ENCODE results near the gene ABCA6.

ABCA6 gene

GRCh38 chr17:69090365-69090764 lies 51.3 kb downstream of the ABCA6 start:
- Histone ChIP-seq H3K27me3 (ENCODE audit: control insufficient read depth, low read length) (peaks cover 13% of the 10 kb centered on the region), H3K79me2 (ENCODE audit: control insufficient read depth, low read length) (no peaks in the 10 kb centered on the region), H3K4me2 (ENCODE audit: low read length) (no peak overlapping the region), H3F3A (ENCODE audit: control insufficient read depth, insufficient read depth) (no peaks in the 10 kb centered on the region), H4K20me1 (ENCODE audit: control insufficient read depth, insufficient read depth, low read depth, low read length) (no peaks in the 10 kb centered on the region), H3K4me1 (ENCODE audit: control insufficient read depth, low read length) (no peaks in the 10 kb centered on the region), H3K36me3 (ENCODE audit: control insufficient read depth, low read length) (no peaks in the 10 kb centered on the region), H3K9me3 (ENCODE audit: control insufficient read depth, insufficient read depth, low read length) (no peaks in the 10 kb centered on the region), H3K4me3 (ENCODE audit: low read length) (no peak overlapping the region), H3K27ac (ENCODE audit: low read depth, low read length) (no peak overlapping the region), H3K9me2 (replicated peaks; ENCODE audit: control insufficient read depth, low read length) (no peaks in the 10 kb centered on the region)
- no peak for TF ChIP-seq EZH2phosphoT487 (IDR thresholded peaks at IDR 0.05; ENCODE audit: borderline replicate concordance, low read length)
- TF ChIP-seq CTCF (IDR thresholded peaks at IDR 0.05; ENCODE audit: low read depth, low read length, poor library complexity, severe bottlenecking) = no peak

- no peaks in the 10 kb centered on the region for H3K9me2 ChIP-seq (replicated peaks; ENCODE audit: control insufficient read depth, low read length)
- H3K79me2 ChIP-seq (ENCODE audit: control insufficient read depth, low read length) = no peaks in the 10 kb centered on the region
- no peaks in the 10 kb centered on the region for H3K36me3 ChIP-seq (ENCODE audit: control insufficient read depth, low read length)
- H3F3A ChIP-seq (ENCODE audit: control insufficient read depth, insufficient read depth) = no peaks in the 10 kb centered on the region
- peaks cover 4% of the 10 kb centered on the region; the same call in 1 of the 2 replicates for H3K27me3 ChIP-seq (ENCODE audit: control insufficient read depth, low read length)
- no peaks in the 10 kb centered on the region for H3K9me3 ChIP-seq (ENCODE audit: control insufficient read depth, insufficient read depth, low read length)
- H3K4me3 ChIP-seq (ENCODE audit: low read length) = no peak overlapping the region
- no peak overlapping the region for H3K4me2 ChIP-seq (ENCODE audit: low read length)
- H3K27ac ChIP-seq (ENCODE audit: low read depth, low read length) = no peak overlapping the region
- no peaks in the 10 kb centered on the region for H3K4me1 ChIP-seq (ENCODE audit: control insufficient read depth, low read length)
- H4K20me1 ChIP-seq (ENCODE audit: control insufficient read depth, insufficient read depth, low read depth, low read length) = no peaks in the 10 kb centered on the region
- TF ChIP-seq EZH2phosphoT487 (IDR thresholded peaks at IDR 0.05; ENCODE audit: borderline replicate concordance, low read length) = no peak
- no peak for TF ChIP-seq CTCF (IDR thresholded peaks at IDR 0.05; ENCODE audit: low read depth, low read length, poor library complexity, severe bottlenecking)
Observed at GRCh38 chr17:69088643-69089200, 53.0 kb downstream of the ABCA6 start.

- Histone ChIP-seq H3K4me2 (ENCODE audit: low read length) (no peak overlapping the region), H3K27ac (ENCODE audit: low read depth, low read length) (no peak overlapping the region), H4K20me1 (ENCODE audit: control insufficient read depth, insufficient read depth, low read depth, low read length) (no peaks in the 10 kb centered on the region), H3K9me3 (ENCODE audit: control insufficient read depth, insufficient read depth, low read length) (no peaks in the 10 kb centered on the region), H3K27me3 (ENCODE audit: control insufficient read depth, low read length) (no peaks in the 10 kb centered on the region), H3K36me3 (ENCODE audit: control insufficient read depth, low read length) (no peaks in the 10 kb centered on the region), H3K79me2 (ENCODE audit: control insufficient read depth, low read length) (no peaks in the 10 kb centered on the region), H3K9me2 (replicated peaks; ENCODE audit: control insufficient read depth, low read length) (no peaks in the 10 kb centered on the region), H3F3A (ENCODE audit: control insufficient read depth, insufficient read depth) (no peaks in the 10 kb centered on the region), H3K4me3 (ENCODE audit: low read length) (no peak overlapping the region), H3K4me1 (ENCODE audit: control insufficient read depth, low read length) (no peaks in the 10 kb centered on the region)
- TF ChIP-seq EZH2phosphoT487 (IDR thresholded peaks at IDR 0.05; ENCODE audit: borderline replicate concordance, low read length) (no peak), CTCF (IDR thresholded peaks at IDR 0.05; ENCODE audit: low read depth, low read length, poor library complexity, severe bottlenecking) (no peak)
Observed at GRCh38 chr17:69086641-69087040, 55.1 kb downstream of the ABCA6 start.
